Daoy (cell line): ENCODE measurements around the gene EEFSEC. TPM values are rescaled to one million over a fixed set of nuclear protein-coding genes. Genes with fewer than 3 reads are reported as not detected.

Experiments used
- DNase-seq: peaks from one replicate; pipeline ENCODE4 v3.0.0-alpha.2; 2015; ENCODE audit warnings: low read depth
- total RNA-seq: library from RNA; depleted of rRNA; stranded (reverse); fragments of >200 nt; shearing (Covaris generic); gene quantifications from 2 replicates; pipeline ENCODE4 v1.2.3, GENCODE V29; 2014

Gene EEFSEC
- total RNA-seq, 1 experiment from 2014 or later, result 4.4 TPM

GRCh38 chr3:128185630-128186447 is 32.6 kb downstream of the EEFSEC start:
- no peak for DNase-seq

DNA sequence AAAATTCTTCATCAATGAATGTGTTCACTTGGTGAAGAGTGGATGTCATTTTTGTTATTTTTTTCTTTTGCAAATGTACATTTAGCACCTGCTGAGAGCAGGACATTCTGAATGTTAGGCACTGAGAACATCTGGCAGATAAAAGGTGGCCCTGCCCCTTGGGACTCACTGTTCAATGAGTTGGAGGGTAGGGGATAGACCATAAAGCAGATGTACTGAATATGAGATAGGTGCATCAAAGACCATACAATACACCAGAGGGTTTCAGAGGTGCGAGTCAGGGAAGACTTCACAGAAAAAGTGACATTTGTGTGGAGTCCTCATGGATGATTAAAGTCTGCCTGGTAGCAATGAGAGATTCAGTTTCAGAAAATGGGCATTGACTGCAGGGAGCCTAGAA is 34.2 kb downstream of the EEFSEC start:
- no peak for DNase-seq

GRCh38 chr3:128188326-128188725 is 35.0 kb downstream of the EEFSEC start:
- no peak for DNase-seq

- peak; percentile 11 for DNase-seq
These were observed 35.7 kb downstream of the EEFSEC start for GRCh38 chr3:128188956-128189355.

- peak; percentile 65 for DNase-seq
These were observed 37.2 kb downstream of the EEFSEC start for GRCh38 chr3:128190501-128190900.

- DNase-seq, result no peak
These were observed 38.9 kb downstream of the EEFSEC start for GRCh38 chr3:128192131-128192530.

DNA sequence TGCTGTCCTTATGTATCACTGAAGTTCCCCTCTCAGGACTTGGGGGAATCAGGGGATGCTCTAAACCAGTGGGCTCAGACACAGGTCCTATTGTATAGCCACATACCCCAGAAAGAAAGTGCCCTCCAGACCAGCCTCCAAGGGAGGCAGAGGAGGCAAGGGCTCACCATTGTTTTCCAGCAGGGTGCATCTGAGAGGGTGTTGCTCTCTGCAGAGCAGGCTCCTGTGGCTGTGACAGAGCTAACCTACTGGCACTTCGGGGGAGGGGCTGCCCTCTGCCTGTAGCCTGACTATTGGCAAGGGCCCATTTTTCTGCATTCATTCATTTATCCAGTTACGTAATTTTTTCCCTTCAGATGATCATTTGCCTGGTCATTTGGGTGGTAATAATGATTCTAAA is 39.9 kb downstream of the EEFSEC start:
- no peak for DNase-seq

DNA sequence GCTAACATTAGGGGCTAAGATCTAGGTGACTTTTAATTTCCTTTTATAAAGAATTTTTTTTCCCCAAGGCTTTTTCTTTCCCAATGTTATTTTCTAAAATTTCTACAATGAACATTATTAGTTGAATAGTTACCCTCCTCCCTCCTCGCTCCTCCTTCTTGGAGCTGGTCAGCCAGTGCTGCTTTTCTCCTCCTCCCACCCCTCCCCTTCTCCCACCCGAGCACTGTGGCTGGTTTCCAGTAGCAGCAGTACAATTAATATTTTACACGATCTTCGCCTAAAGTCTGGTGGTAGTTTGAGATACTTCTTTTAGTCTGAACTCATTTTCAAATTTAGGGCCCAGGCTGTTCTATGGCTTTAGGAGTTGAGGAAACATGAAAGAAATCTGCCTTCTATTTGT is 41.6 kb downstream of the EEFSEC start:
- no peak for DNase-seq

- no peak for DNase-seq
These were observed 42.1 kb downstream of the EEFSEC start for GRCh38 chr3:128195369-128195768.

- DNase-seq, result no peak
These were observed 42.5 kb downstream of the EEFSEC start for GRCh38 chr3:128195802-128196201.

- no peak for DNase-seq
These were observed 43.4 kb downstream of the EEFSEC start for GRCh38 chr3:128196647-128197046.

- DNase-seq, result no peak
These were observed 44.6 kb downstream of the EEFSEC start for GRCh38 chr3:128197855-128198254.

DNA sequence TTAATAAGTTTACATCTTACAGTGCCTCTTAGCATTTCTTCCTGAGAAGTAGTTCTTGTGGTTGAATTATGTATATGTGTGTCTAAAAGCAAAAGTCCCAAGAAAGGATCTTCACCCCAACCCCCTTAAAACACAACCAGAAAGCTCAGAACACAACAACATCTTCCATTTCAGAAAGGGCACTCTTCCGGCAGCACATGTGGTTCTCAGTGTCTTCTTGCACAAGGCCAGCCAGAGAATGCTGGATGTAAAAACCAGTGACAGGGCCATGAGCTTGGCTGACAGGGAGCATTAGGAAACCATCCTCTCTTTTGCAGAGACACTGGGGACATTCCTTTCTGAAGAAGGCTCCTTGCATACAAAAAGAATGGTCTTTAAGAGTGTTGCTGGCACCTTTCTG is 45.0 kb downstream of the EEFSEC start:
- no peak for DNase-seq

DNA sequence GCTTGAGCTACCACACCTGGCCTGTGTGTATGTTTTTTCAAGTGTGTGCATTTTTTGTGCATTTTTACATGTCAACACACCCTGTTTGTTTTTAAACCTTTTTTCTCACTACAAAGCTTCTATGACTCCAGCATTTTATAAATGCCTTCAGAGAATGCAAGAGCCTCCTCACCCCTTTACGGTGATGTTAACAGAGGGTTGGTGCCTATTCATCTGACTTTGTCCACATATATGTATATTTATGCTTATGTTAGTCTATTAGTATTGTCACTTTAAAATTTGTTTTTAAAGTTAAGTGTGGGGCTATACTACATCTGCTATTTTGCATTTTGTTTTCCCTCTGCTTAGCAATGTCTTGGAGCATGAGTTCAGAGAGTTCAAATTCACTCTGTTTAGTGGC is 45.8 kb downstream of the EEFSEC start:
- DNase-seq, result no peak

DNA sequence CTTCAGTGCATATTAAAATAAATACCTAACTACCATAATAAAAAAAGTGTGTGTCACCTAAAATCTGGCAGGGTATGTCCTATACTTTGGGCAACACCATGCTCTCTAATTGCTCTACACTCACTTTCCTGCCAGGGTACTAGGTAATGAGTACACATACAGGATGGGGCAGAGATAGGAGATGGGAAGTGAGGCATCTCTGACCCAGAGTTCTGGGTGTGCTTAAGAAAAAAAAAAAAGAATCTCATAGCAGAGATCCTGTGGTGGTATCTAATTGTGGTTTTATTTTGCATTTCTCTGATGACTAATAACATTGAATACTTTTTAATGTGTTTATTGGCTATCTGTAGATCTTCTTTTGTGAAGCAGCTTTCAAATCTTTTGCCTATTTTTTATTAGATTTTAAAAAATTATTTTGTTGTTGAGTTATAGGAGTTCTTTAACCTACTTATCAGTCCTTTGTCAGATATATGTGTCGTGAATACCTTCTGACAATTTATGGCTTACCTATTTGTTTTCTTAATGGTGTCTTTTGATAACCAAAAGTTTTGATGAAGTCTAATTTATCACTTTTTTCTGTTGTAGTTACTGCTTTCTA is 48.0 kb downstream of the EEFSEC start:
- DNase-seq, result no peak

- no peak for DNase-seq
These were observed 49.9 kb downstream of the EEFSEC start for GRCh38 chr3:128203169-128203568.

GRCh38 chr3:128205558-128206145 is 52.4 kb downstream of the EEFSEC start:
- DNase-seq, result no peak

GRCh38 chr3:128207951-128208350 is 54.7 kb downstream of the EEFSEC start:
- no peak for DNase-seq

- DNase-seq, result no peak
These were observed 57.4 kb downstream of the EEFSEC start for GRCh38 chr3:128210711-128211110.

DNA sequence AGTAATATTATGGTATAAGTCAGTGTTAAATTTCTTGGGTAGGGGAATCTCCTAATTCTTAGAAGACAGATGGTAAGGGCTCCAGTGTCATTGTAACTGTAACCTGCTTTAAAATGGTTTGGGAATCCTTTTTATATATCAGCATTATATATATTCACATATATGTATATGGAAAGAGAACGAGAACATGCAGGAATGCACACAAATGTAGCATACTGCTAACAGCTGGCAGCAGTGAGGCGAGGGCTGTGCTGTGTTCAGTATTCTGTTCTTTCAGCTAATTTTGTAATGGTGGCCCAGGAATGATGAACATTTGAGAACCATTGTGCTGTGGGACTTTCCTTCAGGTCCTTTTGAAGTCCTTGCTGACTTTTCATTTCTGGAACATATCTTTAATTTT is 60.8 kb downstream of the EEFSEC start:
- no peak for DNase-seq

GRCh38 chr3:128215290-128215689 is 62.0 kb downstream of the EEFSEC start:
- no peak for DNase-seq

- DNase-seq, result no peak
These were observed 62.7 kb downstream of the EEFSEC start for GRCh38 chr3:128215800-128216495.
